A549 (cell line): ENCODE data around the gene SYCP2. TPM values are rescaled to one million over a fixed set of nuclear protein-coding genes. Genes with fewer than 3 reads are reported as not detected.

Experiments
- ATAC-seq, 2 experiments: fragments of 200-7000 bp in 1 of 2; fragments of >200 bp in 1 of 2; cut with Nextera tagmentation in 1 of 2; cut with Tn5 transposase in 1 of 2; 3 replicates each; pipeline versions ENCODE4 v1.8.0 to v1.9.1; 2018 to 2020; ENCODE audit warnings: mild to moderate bottlenecking in 1 of 2, moderate library complexity in 1 of 2
- CTCF ChIA-PET: fragments of 300-600 bp; sonication (Branson Sonifier 250); formaldehyde crosslinking; extraction: SDS; loops from one replicate; lab custom pipeline; 2021; ENCODE audit warnings: antibody characterized with exemption, inconsistent platforms; lab: Yijun Ruan, JAX
- POLR2A ChIA-PET: fragments of 350-600 bp; formaldehyde crosslinking; extraction: SDS; loops from one replicate; lab custom pipeline; 2021; ENCODE audit warnings: antibody characterized with exemption, inconsistent platforms; lab: Yijun Ruan, JAX
- DNase-seq, 2 experiments: peaks; one replicate each; pipeline versions ENCODE4 v3.0.0 to v3.0.0-alpha.2; 2011 to 2016; ENCODE audit warnings: low read depth in 1 of 2, low spot score in 1 of 2
- FAIRE-seq: peaks from 2 replicates; lab custom pipeline; 2011; peaks lifted over from hg19 to GRCh38; lab: Jason Lieb, UNC
- H3K27ac ChIP-seq, 2 experiments: fragments of >200 bp; sonication (Bioruptor Twin); formaldehyde crosslinking; 3 replicates each; pipeline ENCODE4 v1.5.1; 2016 to 2017
- H3K4me1 ChIP-seq: fragments of >200 bp; sonication (Bioruptor Twin); formaldehyde crosslinking; 3 replicates; pipeline ENCODE4 v1.6.1; 2016
- H3K4me2 ChIP-seq: fragments of >200 bp; sonication (Bioruptor Twin); formaldehyde crosslinking; 3 replicates; pipeline ENCODE4 v1.6.1; 2016
- H3K4me3 ChIP-seq: fragments of >200 bp; sonication (Bioruptor Twin); formaldehyde crosslinking; 3 replicates; pipeline ENCODE4 v1.5.1; 2016
- H3K9me3 ChIP-seq: fragments of >200 bp; sonication (Bioruptor Twin); formaldehyde crosslinking; 3 replicates; pipeline ENCODE4 v1.6.1; 2016
- CBX2 ChIP-seq: fragments of 200-600 bp; sonication (generic); IDR thresholded peaks from 2 replicates; pipeline ENCODE4 v1.6.1; 2016; ENCODE audit warnings: low read depth, mild to moderate bottlenecking, borderline replicate concordance
- CBX8 ChIP-seq: fragments of 200-600 bp; sonication (generic); IDR thresholded peaks from 2 replicates; pipeline ENCODE4 v1.6.1; 2016
- CHD4 ChIP-seq: fragments of 200-600 bp; sonication (generic); IDR thresholded peaks from 2 replicates; pipeline ENCODE4 v1.6.1; 2016; ENCODE audit warnings: antibody characterized with exemption, mild to moderate bottlenecking, borderline replicate concordance
- FOSB ChIP-seq: fragments of 250-450 bp; sonication (Bioruptor Pico); IDR thresholded peaks from 2 replicates; pipeline ENCODE4 v1.5.0; 2020; ENCODE audit warnings: mild to moderate bottlenecking, moderate library complexity
- FOSL2 ChIP-seq, 2 experiments: fragments of 450-650 bp in 1 of 2; fragments of >200 bp in 1 of 2; sonication (Bioruptor Twin) in 1 of 2; formaldehyde crosslinking; IDR thresholded peaks; 2 replicates each; pipeline versions ENCODE4 v1.5.0 to v1.6.1; 2016 to 2020; ENCODE audit warnings: mild to moderate bottlenecking in 1 of 2, moderate library complexity in 1 of 2
- HDAC2 ChIP-seq: fragments of 200-600 bp; sonication (generic); IDR thresholded peaks from 2 replicates; pipeline ENCODE4 v1.6.1; 2016
- HEYL ChIP-seq: fragments of 250-450 bp; sonication (Bioruptor Pico); IDR thresholded peaks from 2 replicates; pipeline ENCODE4 v1.8.0; 2021; ENCODE audit warnings: mild to moderate bottlenecking, moderate library complexity
- KDM1A ChIP-seq: fragments of 200-600 bp; sonication (generic); IDR thresholded peaks from 2 replicates; pipeline ENCODE4 v1.6.1; 2016; ENCODE audit warnings: low read depth, mild to moderate bottlenecking
- NPAS2 ChIP-seq: fragments of 250-450 bp; sonication (Bioruptor Pico); IDR thresholded peaks from 2 replicates; pipeline ENCODE4 v1.8.0; 2022; ENCODE audit warnings: mild to moderate bottlenecking, moderate library complexity, borderline replicate concordance
- PBX3 ChIP-seq: IDR thresholded peaks from 2 replicates; pipeline ENCODE4 v1.6.1; 2012
- RAD21 ChIP-seq, 2 experiments: fragments of >200 bp in 1 of 2; sonication (Bioruptor Twin) in 1 of 2; formaldehyde crosslinking in 1 of 2; IDR thresholded peaks in 1 of 2; conservative IDR thresholded peaks in 1 of 2; 2 replicates in 1 of 2; 3 replicates in 1 of 2; pipeline ENCODE4 v1.6.1; 2012 to 2018; ENCODE audit warnings: inconsistent platforms in 1 of 2
- REST ChIP-seq: fragments of 200-600 bp; sonication (generic); IDR thresholded peaks from 2 replicates; pipeline ENCODE4 v1.6.1; 2016; ENCODE audit warnings: antibody characterized with exemption, mild to moderate bottlenecking, moderate library complexity
- SMC3 ChIP-seq: fragments of >200 bp; sonication (Bioruptor Twin); formaldehyde crosslinking; IDR thresholded peaks from 3 replicates; pipeline ENCODE4 v1.6.1; 2018; ENCODE audit warnings: inconsistent platforms
- ZFP36 ChIP-seq: fragments of 450-650 bp; IDR thresholded peaks from 2 replicates; pipeline ENCODE4 v1.6.1; 2014; ENCODE audit warnings: borderline replicate concordance; ENCODE audit not compliant: partially characterized antibody
- ZNF302 ChIP-seq: fragments of 250-450 bp; sonication (Bioruptor Pico); IDR thresholded peaks from 2 replicates; pipeline ENCODE4 v1.9.0; 2021; ENCODE audit warnings: inconsistent platforms, mild to moderate bottlenecking, moderate library complexity
- WGBS: methylation state at CpG from one replicate; pipeline ENCODE4 v1.1.6; 2017; ENCODE audit errors: missing lambda C conversion rate; 5-methylcytosine and 5-hydroxymethylcytosine counted together
- polyA plus RNA-seq, 4 experiments: library from polyadenylated mRNA; depleted of rRNA in 3 of 4; stranded (reverse); fragments of >200 nt; fragmentation: RNase III in 1 of 4; extraction: RNeasy Plus Mini Kit Qiagen cat#74134 plus additional on column Dnase treatment in 1 of 4; gene quantifications; 2 replicates in 3 of 4; 3 replicates in 1 of 4; pipeline ENCODE4 v1.2.3, GENCODE V29; 2011 to 2017

SYCP2 gene
- polyA plus RNA-seq, 2 of the 4 experiments (the other 2 are of a cell fraction), result 0.52 to 2.1 TPM

GRCh38 chr20:59933849-59934585 lies 580 bp upstream of the SYCP2 start (continued):
- TF ChIP-seq ZNF302 (CRISPR knock-in tag), result no peak
- TF ChIP-seq RAD21 (conservative IDR thresholded peaks at IDR 0.05 in 1 of 2, IDR thresholded peaks at IDR 0.05 in 1 of 2), result peak; percentile 15 to 26; a peak in 2 of 5 replicates
- TF ChIP-seq CHD4, result no peak
- no peak for TF ChIP-seq FOSB (CRISPR knock-in tag)
- no peak for TF ChIP-seq ZFP36
- peak; percentile 42; the same call in 1 of the 2 replicates for TF ChIP-seq REST
- no peak for TF ChIP-seq FOSL2 (IDR thresholded peaks at IDR 0.05)
- TF ChIP-seq FOSL2 (CRISPR knock-in tag; IDR thresholded peaks at IDR 0.05), result no peak

- Histone ChIP-seq H3K4me3 (peak overlapping the region; percentile 66; the same call in 1 of the 3 replicates), H3K4me2 (peak overlapping the region; percentile 82), H3K4me1 (peaks cover 4% of the 10 kb centered on the region; the same call in 1 of the 3 replicates), H3K9me3 (peaks cover 3% of the 10 kb centered on the region; the same call in 2 of the 3 replicates), H3K27ac (no peak overlapping the region)
- no peak for ATAC-seq
- no peak for FAIRE-seq
- DNase-seq, result no peak
- no peak for TF ChIP-seq CBX2
- TF ChIP-seq CBX8, result no peak
- CTCF ChIA-PET, result interaction anchor here (1.4 to 1.8 kb wide), 3 partner anchors 11 to 83 kb away, joined by 4 to 5 read pairs (median 5); no protein-coding TSS in a partner anchor
- POLR2A ChIA-PET, result interaction anchor here (2.1 kb wide), 1 partner anchor 7 kb away, joined by 9 read pairs; the partner anchor contains the start of genes FAM217B and PPP1R3D
- 97% methylated on average over 71 of the region's 72 CpGs for WGBS
These were observed 681 bp downstream of the SYCP2 start for GRCh38 chr20:59932616-59933295.

- WGBS, result 85% methylated on average over 9 of the region's 9 CpGs
- Histone ChIP-seq H3K9me3 (peaks cover 3% of the 10 kb centered on the region; the same call in 2 of the 3 replicates), H3K27ac (no peak overlapping the region)
- ATAC-seq, result no peak
- POLR2A ChIA-PET, result interaction anchor here (2.1 kb wide), 1 partner anchor 8 kb away, joined by 9 read pairs; the partner anchor contains the start of genes FAM217B and PPP1R3D
- no peak for FAIRE-seq
- TF ChIP-seq HDAC2, result no peak
- TF ChIP-seq PBX3, result no peak
- no peak for TF ChIP-seq ZFP36
- no peak for TF ChIP-seq KDM1A
- TF ChIP-seq HEYL (CRISPR knock-in tag), result no peak
- no peak for TF ChIP-seq NPAS2 (CRISPR knock-in tag)
- TF ChIP-seq SMC3, result no peak
- no peak for TF ChIP-seq REST
- TF ChIP-seq, all 56 proteins: peak for 0
- CTCF ChIA-PET, result interaction anchor here (1.0 to 1.4 kb wide), 2 partner anchors 14 to 17 kb away, joined by 4 to 5 read pairs; no protein-coding TSS in a partner anchor
- Histone ChIP-seq H3K4me2 (no peak overlapping the region), H3K4me3 (no peak overlapping the region), H3K4me1 (peaks cover 4% of the 10 kb centered on the region; the same call in 1 of the 3 replicates)
- DNase-seq, result no peak
These were observed 1.7 kb downstream of the SYCP2 start for GRCh38 chr20:59931511-59932312.
